OCI-M2 (cell line): Measurements from ENCODE around the gene EIF5A.

Source experiments
- DNase-seq: peaks from one replicate; lab custom pipeline; 2025; ENCODE audit not compliant: unreplicated experiment; lab: John Stamatoyannopoulos, UW

EIF5A gene

GRCh38 chr17:7284911-7285310 lies 22.5 kb upstream of the EIF5A start:
- DNase-seq = no peak

GRCh38 chr17:7285679-7286078 lies 21.7 kb upstream of the EIF5A start:
- DNase-seq = no peak

GRCh38 chr17:7289256-7290032 lies 18.0 kb upstream of the EIF5A start:
- no peak for DNase-seq

- no peak for DNase-seq
Measured at GRCh38 chr17:7290166-7290565, 17.3 kb upstream of the EIF5A start.

- DNase-seq = no peak
Measured at GRCh38 chr17:7290685-7291084, 16.7 kb upstream of the EIF5A start.

- DNase-seq = no peak
Measured at GRCh38 chr17:7292194-7292593, 15.2 kb upstream of the EIF5A start.

GRCh38 chr17:7292729-7293128 lies 14.7 kb upstream of the EIF5A start:
- no peak for DNase-seq

- DNase-seq = no peak
Measured at GRCh38 chr17:7293159-7293558, 14.3 kb upstream of the EIF5A start.

GRCh38 chr17:7293816-7294613 lies 13.4 kb upstream of the EIF5A start:
- no peak for DNase-seq

GRCh38 chr17:7294614-7295153 lies 12.7 kb upstream of the EIF5A start, which contains the start of gene YBX2:
YBX2 (minus strand) TSS chr17:7294639; CDS start chr17:7294500, 139 bp downstream.
- DNase-seq = peak; percentile 42

- no peak for DNase-seq
Measured at GRCh38 chr17:7295230-7296180, 11.9 kb upstream of the EIF5A start.

GRCh38 chr17:7296189-7296861 lies 11.1 kb upstream of the EIF5A start:
- no peak for DNase-seq

GRCh38 chr17:7304179-7304578 lies 3.2 kb upstream of the EIF5A start:
- no peak for DNase-seq

GRCh38 chr17:7307686-7308624 lies 527 bp downstream of the EIF5A start:
- no peak for DNase-seq

GRCh38 chr17:7308625-7309433 lies 1.4 kb downstream of the EIF5A start:
- DNase-seq = no peak

GRCh38 chr17:7309628-7310027 lies 2.2 kb downstream of the EIF5A start:
- no peak for DNase-seq

- DNase-seq = no peak
Measured at GRCh38 chr17:7311110-7311705, 3.8 kb downstream of the EIF5A start.
